ENCODE data around the gene MTOR.

The MTOR gene

GRCh38 chr1:11227106-11228077 lies 35.0 kb downstream of the MTOR start:
- no peak for DNase-seq (ENCODE audit: low read depth in 2 of 3, low spot score in 2 of 3)

DNA sequence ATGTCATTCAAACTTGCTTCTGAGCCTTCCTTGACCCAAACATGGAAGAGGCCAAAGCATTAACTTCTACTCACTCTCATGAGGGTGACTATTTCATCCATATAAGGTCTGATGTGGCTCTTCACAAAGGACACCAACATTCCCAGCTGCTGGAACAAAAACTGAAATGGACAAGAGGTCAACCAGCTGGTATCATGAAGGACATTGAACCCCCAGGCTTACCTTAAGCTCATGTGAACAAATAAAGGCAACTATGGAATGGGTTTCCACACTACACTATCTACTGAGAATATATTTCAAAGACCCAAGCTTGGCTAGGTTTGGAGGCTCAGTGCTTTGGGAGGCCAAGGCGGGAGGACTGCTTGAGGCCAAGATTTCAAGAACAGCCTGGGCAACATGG lies 46.3 kb downstream of the MTOR start:
- no peak for DNase-seq (ENCODE audit: low read depth in 2 of 3, low spot score in 2 of 3)

- no peak for DNase-seq (ENCODE audit: low read depth in 2 of 3, low spot score in 2 of 3)
Observed at GRCh38 chr1:11215381-11216005, 46.9 kb downstream of the MTOR start.

GRCh38 chr1:11214698-11215380 lies 47.5 kb downstream of the MTOR start:
- no peak for DNase-seq (ENCODE audit: low read depth in 2 of 3, low spot score in 2 of 3)

DNA sequence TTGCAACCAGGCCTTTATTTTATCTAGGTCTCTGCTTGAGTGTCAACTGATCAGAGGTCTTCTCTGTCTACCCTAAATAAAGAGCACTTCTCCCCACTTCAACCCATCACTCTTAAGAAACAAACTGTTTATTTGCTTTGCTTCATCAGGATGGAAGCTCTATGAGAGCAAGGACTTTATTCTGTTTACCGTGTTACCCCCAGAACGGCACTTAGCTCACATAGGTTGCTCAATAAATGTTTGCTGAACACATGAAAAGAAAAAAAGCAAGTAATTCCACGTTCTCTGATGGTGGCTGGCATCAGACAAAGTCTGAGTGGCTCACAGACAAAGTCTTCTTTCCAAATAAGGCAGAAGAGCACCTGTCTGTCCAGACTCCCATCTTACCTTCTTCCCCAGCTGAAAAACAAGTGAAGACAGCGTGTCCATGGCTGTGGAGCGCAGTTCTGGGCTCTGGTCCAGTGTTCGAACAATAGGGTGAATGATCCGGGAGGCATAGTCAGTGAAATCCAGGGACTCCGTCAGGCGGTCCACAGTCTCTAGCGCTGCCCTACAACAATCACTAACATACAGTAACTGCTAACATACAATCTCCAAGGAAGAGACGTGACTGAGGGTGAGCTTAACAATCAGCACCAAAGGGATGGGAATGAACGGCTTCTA lies 50.3 kb downstream of the MTOR start:
- DNase-seq (ENCODE audit: low read depth in 2 of 3, low spot score in 2 of 3): no peak

DNA sequence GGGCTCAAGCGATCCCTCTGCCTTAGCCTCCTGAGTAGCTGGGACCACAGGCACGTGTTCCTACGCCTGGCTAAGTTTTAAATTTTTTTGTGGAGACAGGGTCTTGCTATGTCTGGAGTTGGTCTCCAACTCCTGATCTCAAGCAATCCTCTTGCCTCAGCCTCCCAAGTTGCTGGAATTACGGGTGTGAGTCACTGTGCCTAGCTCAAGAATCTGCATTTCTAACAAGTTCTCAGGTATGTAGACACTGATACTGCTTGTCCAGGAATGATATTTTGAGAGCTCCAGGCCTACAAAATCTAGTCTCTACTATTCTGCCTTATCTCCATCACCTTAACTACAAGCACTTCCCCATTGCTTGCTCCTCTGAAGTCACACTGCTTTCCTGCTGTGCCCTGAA lies 50.9 kb downstream of the MTOR start:
- DNase-seq (ENCODE audit: low read depth in 2 of 3, low spot score in 2 of 3): no peak

GRCh38 chr1:11207898-11208611 lies 54.3 kb downstream of the MTOR start:
- no peak for DNase-seq (ENCODE audit: low read depth in 2 of 3, low spot score in 2 of 3)

GRCh38 chr1:11204396-11205190 lies 57.8 kb downstream of the MTOR start:
- DNase-seq (ENCODE audit: low read depth in 2 of 3, low spot score in 2 of 3): no peak

- DNase-seq (ENCODE audit: low read depth in 2 of 3, low spot score in 2 of 3): no peak
Observed at GRCh38 chr1:11198851-11199594, 63.3 kb downstream of the MTOR start.

GRCh38 chr1:11198257-11198656 lies 64.1 kb downstream of the MTOR start:
- DNase-seq (ENCODE audit: low read depth in 2 of 3, low spot score in 2 of 3): no peak

GRCh38 chr1:11197359-11197758 lies 65.0 kb downstream of the MTOR start:
- DNase-seq (ENCODE audit: low read depth in 2 of 3, low spot score in 2 of 3): no peak

DNA sequence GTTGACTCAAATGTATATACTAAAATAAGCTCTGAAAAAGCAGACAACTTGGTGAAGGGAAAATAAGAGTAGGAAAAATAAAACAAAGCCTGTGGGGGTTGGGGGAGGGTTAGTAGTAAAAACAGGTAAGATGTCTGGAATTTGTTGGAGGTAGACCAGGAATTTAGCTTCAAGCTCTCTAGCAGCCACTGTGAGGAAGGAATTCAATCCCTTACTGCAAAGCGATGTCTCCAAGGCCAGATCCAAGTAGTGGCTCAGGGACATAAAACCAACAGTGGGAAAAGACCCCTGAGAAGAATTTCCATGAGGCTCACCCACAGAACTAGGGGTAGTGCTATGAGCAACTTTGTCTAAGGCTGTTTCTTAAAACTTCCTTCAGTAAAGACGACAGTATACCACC lies 65.4 kb downstream of the MTOR start:
- DNase-seq (ENCODE audit: low read depth in 2 of 3, low spot score in 2 of 3): no peak

GRCh38 chr1:11194407-11195176 lies 67.8 kb downstream of the MTOR start:
- no peak for DNase-seq (ENCODE audit: low read depth in 2 of 3, low spot score in 2 of 3)

DNA sequence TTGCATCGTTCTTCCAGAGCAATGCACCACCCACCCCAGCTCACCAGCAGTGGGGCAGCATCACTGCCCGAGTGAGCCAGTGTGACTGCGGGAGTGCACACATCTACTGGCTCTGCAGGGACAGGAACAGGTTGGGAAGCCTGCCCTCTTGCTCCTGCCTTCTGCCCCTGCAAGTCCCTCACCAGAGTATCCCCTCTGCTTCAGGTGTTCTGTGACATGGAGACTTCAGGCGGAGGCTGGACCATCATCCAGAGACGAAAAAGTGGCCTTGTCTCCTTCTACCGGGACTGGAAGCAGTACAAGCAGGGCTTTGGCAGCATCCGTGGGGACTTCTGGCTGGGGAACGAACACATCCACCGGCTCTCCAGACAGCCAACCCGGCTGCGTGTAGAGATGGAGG lies 69.0 kb downstream of the MTOR start:
- DNase-seq (ENCODE audit: low read depth in 2 of 3, low spot score in 2 of 3): no peak

DNA sequence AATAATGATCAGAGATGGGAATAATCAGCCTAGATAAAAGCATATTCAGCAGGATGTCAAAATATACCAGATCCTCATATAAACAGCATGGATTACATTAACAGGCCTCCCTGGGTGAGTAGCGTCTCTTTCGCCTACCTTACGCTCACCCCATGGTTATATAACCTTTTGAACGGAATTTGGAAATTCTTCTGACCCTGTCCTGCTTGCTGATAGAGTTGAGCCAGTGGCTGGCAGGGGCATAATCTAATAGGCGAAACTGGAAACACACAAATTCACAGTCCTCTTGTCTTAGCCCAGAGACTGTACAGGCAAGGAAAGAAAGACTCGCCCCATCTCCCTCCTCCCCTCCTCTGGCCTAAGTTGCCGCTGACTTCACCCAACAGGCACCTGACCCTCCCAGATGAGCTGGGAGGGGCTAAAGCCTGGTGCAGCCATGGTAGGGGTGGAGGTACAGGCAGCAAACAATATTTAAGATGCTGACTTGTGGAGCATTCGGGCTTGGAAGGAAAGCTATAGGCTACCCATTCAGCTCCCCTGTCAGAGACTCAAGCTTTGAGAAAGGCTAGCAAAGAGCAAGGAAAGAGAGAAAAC lies 73.4 kb downstream of the MTOR start, which contains the start of gene ANGPTL7:
Gene ANGPTL7, plus strand, starts transcription at position 498 of the 594 bp plus-strand sequence. CDS start 225 bp downstream, outside the sequence.
- no peak for DNase-seq (ENCODE audit: low read depth in 2 of 3, low spot score in 2 of 3)

DNA sequence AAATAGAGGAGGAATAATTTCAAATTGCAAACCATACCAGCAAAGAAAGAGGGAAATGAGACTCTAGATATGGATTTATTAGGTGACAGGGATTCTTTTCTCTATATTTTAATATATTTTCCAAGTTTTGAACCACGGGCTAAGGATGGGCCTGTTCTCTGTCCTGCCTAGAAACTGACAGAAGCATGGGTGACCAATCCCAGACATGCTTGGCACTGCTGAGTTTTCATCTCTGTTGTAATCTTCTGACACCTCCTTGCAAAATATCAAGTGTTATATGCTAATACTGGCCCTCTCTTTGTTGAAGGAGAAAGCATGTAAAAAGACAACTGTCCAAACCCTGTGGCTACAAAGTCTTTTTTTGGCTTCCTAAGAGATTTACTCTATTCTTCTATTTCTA lies 74.0 kb downstream of the MTOR start:
- DNase-seq (ENCODE audit: low read depth in 2 of 3, low spot score in 2 of 3): no peak

- DNase-seq (ENCODE audit: low read depth in 2 of 3, low spot score in 2 of 3): no peak
Observed at GRCh38 chr1:11187931-11188330, 74.4 kb downstream of the MTOR start.

DNA sequence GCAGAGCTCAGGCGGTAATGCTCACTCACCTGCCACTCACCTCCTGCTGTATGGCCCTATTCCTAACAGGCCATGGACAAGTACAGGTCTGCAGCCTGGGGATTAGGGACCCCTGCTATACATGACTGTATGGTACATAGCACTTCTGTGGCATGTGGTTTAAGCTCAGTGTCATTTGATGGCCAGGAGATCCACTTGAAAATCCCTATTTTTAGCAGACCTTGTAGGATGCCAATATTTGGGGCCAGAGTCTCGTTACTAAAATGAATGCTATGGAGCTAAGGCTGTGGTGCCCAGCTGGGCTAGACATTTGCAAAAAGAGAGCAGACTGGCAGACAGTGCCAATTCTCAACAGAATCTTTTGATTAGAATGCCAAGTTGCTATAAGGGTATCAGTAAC lies 74.9 kb downstream of the MTOR start:
- no peak for DNase-seq (ENCODE audit: low read depth in 2 of 3, low spot score in 2 of 3)
